Progenitor cell of endocrine pancreas (in vitro differentiated cells): ENCODE data around the gene ITPK1. TPM values are rescaled to one million over a fixed set of nuclear protein-coding genes. Genes with fewer than 3 reads are reported as not detected.

Source experiments
- DNase-seq: peaks from one replicate; pipeline ENCODE4 v3.0.0; 2021; ENCODE audit warnings: low spot score; ENCODE audit not compliant: unreplicated experiment
- H3K27ac Mint-ChIP-seq: 2 replicates; pipeline ENCODE4 v1.8.0; 2021; ENCODE audit warnings: mild to moderate bottlenecking, moderate library complexity, mixed read lengths
- H3K27me3 Mint-ChIP-seq: 2 replicates; pipeline ENCODE4 v1.8.0; 2021; ENCODE audit warnings: mixed read lengths
- H3K36me3 Mint-ChIP-seq: 2 replicates; pipeline ENCODE4 v1.8.0; 2022; ENCODE audit warnings: mixed read lengths; ENCODE audit not compliant: insufficient read depth
- H3K4me1 Mint-ChIP-seq: 2 replicates; pipeline ENCODE4 v1.8.0; 2021; ENCODE audit warnings: low read depth, mixed read lengths
- H3K4me3 Mint-ChIP-seq: 2 replicates; pipeline ENCODE4 v1.8.0; 2021; ENCODE audit warnings: low read depth, mild to moderate bottlenecking, moderate library complexity, mixed read lengths
- H3K9me3 Mint-ChIP-seq: 2 replicates; pipeline ENCODE4 v1.8.0; 2021; ENCODE audit warnings: low read depth, mixed read lengths
- CTCF ChIP-seq: fragments of 200-600 bp; sonication (generic); IDR thresholded peaks from one replicate; pipeline ENCODE4 v1.5.0; 2021; ENCODE audit warnings: antibody characterized with exemption, mild to moderate bottlenecking; ENCODE audit not compliant: unreplicated experiment
- total RNA-seq: library from RNA; stranded (reverse); gene quantifications from 2 replicates; pipeline ENCODE4 v1.2.1, GENCODE V29; 2021

The ITPK1 gene
- total RNA-seq, 1 donor from 2014 or later = 72.0 TPM

GRCh38 chr14:92961567-92961855 is 154.2 kb downstream of the ITPK1 start:
- DNase-seq = no peak
- Mint-ChIP-seq H3K27ac (peak overlapping the region; percentile 20), H3K4me3 (no peak overlapping the region), H3K4me1 (peaks cover 13% of the 10 kb centered on the region), H3K36me3 (peaks cover 8% of the 10 kb centered on the region), H3K9me3 (peaks cover 3% of the 10 kb centered on the region), H3K27me3 (no peaks in the 10 kb centered on the region)
- no peak for TF ChIP-seq CTCF

GRCh38 chr14:92960706-92961566 is 154.8 kb downstream of the ITPK1 start:
- TF ChIP-seq CTCF = no peak
- no peaks in the 10 kb centered on the region for H3K27me3 Mint-ChIP-seq
- H3K36me3 Mint-ChIP-seq = peaks cover 11% of the 10 kb centered on the region
- H3K4me1 Mint-ChIP-seq = peaks cover 13% of the 10 kb centered on the region
- DNase-seq = no peak
- H3K9me3 Mint-ChIP-seq = peaks cover 3% of the 10 kb centered on the region
- no peak overlapping the region for H3K27ac Mint-ChIP-seq
- H3K4me3 Mint-ChIP-seq = no peak overlapping the region

- Mint-ChIP-seq H3K4me3 (no peak overlapping the region), H3K9me3 (peaks cover 1% of the 10 kb centered on the region), H3K4me1 (peaks cover 13% of the 10 kb centered on the region), H3K36me3 (peaks cover 9% of the 10 kb centered on the region), H3K27ac (no peak overlapping the region), H3K27me3 (no peaks in the 10 kb centered on the region)
- no peak for DNase-seq
- no peak for TF ChIP-seq CTCF
Measured at GRCh38 chr14:92959761-92960680, 155.7 kb downstream of the ITPK1 start.

- H3K27me3 Mint-ChIP-seq = no peaks in the 10 kb centered on the region
- no peak overlapping the region for H3K27ac Mint-ChIP-seq
- H3K36me3 Mint-ChIP-seq = peaks cover 9% of the 10 kb centered on the region
- no peak overlapping the region for H3K4me3 Mint-ChIP-seq
- TF ChIP-seq CTCF = no peak
- no peak for DNase-seq
- no peaks in the 10 kb centered on the region for H3K9me3 Mint-ChIP-seq
- H3K4me1 Mint-ChIP-seq = peaks cover 13% of the 10 kb centered on the region
Measured at GRCh38 chr14:92959189-92959531, 156.6 kb downstream of the ITPK1 start.

- TF ChIP-seq CTCF = no peak
- Mint-ChIP-seq H3K4me3 (no peak overlapping the region), H3K9me3 (no peaks in the 10 kb centered on the region), H3K36me3 (peaks cover 7% of the 10 kb centered on the region), H3K27ac (no peak overlapping the region), H3K4me1 (peaks cover 7% of the 10 kb centered on the region), H3K27me3 (no peaks in the 10 kb centered on the region)
- DNase-seq = no peak
Measured at GRCh38 chr14:92958373-92959188, 157.1 kb downstream of the ITPK1 start.
